ENCODE measurements around the gene PIGA.

PIGA gene

DNA sequence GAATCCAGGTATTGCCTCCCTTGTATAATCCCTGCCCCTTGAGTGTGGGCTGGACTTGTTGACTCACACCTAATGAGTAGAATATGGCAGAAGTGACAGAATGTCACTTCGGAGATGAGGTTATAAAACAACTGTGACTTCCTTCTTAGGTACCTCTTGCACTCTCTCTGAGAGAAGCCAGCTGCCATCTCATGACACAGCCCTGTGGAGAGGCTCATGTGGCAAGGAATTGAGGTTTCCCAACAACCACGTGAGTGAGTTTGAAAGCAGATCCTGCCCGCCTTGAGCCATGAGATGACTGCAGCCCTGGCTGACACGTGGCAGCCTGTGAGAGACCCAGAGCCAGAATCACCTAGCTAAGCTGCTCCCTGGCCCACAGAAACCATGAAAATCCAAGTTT is 33.4 kb downstream of the PIGA start:
- no peaks in the 10 kb centered on the region for H3K9me3 Mint-ChIP-seq
- H3K27ac Mint-ChIP-seq: peak overlapping the region in 2 of 3 experiments; percentile 4 to 12

GRCh38 chrX:15299941-15300851 is 35.1 kb downstream of the PIGA start:
- no peak overlapping the region for H3K4me3 Mint-ChIP-seq
- peaks cover 13% of the 10 kb centered on the region for H3K4me1 Mint-ChIP-seq
- H3K27me3 Mint-ChIP-seq (ENCODE audit: low read depth): peaks cover 12% of the 10 kb centered on the region
- H3K36me3 Mint-ChIP-seq (ENCODE audit: low read depth): no peaks in the 10 kb centered on the region
- TF ChIP-seq, protein P1, sequence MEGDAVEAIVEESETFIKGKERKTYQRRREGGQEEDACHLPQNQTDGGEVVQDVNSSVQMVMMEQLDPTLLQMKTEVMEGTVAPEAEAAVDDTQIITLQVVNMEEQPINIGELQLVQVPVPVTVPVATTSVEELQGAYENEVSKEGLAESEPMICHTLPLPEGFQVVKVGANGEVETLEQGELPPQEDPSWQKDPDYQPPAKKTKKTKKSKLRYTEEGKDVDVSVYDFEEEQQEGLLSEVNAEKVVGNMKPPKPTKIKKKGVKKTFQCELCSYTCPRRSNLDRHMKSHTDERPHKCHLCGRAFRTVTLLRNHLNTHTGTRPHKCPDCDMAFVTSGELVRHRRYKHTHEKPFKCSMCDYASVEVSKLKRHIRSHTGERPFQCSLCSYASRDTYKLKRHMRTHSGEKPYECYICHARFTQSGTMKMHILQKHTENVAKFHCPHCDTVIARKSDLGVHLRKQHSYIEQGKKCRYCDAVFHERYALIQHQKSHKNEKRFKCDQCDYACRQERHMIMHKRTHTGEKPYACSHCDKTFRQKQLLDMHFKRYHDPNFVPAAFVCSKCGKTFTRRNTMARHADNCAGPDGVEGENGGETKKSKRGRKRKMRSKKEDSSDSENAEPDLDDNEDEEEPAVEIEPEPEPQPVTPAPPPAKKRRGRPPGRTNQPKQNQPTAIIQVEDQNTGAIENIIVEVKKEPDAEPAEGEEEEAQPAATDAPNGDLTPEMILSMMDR (IDR thresholded peaks at IDR 0.05; ENCODE audit: unreplicated experiment in 3 of 3): peak; percentile 39 to 54 (median 47)
- peak overlapping the region; percentile 21 to 82 (median 30) for H3K27ac Mint-ChIP-seq
- no peaks in the 10 kb centered on the region for H3K9me3 Mint-ChIP-seq

More for the DNA sequence above, 33.4 kb downstream of the PIGA start:
- H3K4me3 Mint-ChIP-seq: no peak overlapping the region
- peaks cover 12% of the 10 kb centered on the region for H3K27me3 Mint-ChIP-seq (ENCODE audit: low read depth)
- TF ChIP-seq, protein P1 (IDR thresholded peaks at IDR 0.05; ENCODE audit: unreplicated experiment in 3 of 3): no peak
- H3K4me1 Mint-ChIP-seq: peaks cover 13% of the 10 kb centered on the region
- H3K36me3 Mint-ChIP-seq (ENCODE audit: low read depth): no peaks in the 10 kb centered on the region

GRCh38 chrX:15298780-15299179 is 36.5 kb downstream of the PIGA start:
- Mint-ChIP-seq H3K9me3 (no peaks in the 10 kb centered on the region), H3K27ac (peak overlapping the region in 2 of 3 experiments; percentile 30 to 82), H3K27me3 (ENCODE audit: low read depth) (peaks cover 12% of the 10 kb centered on the region), H3K36me3 (ENCODE audit: low read depth) (no peaks in the 10 kb centered on the region), H3K4me3 (no peak overlapping the region), H3K4me1 (peaks cover 13% of the 10 kb centered on the region)
- TF ChIP-seq, protein P1 (IDR thresholded peaks at IDR 0.05; ENCODE audit: unreplicated experiment in 3 of 3): no peak

- H3K9me3 Mint-ChIP-seq: no peaks in the 10 kb centered on the region
- H3K27ac Mint-ChIP-seq: peak overlapping the region in 2 of 3 experiments; percentile 30 to 64
- peaks cover 12% of the 10 kb centered on the region for H3K27me3 Mint-ChIP-seq (ENCODE audit: low read depth)
- H3K4me3 Mint-ChIP-seq: no peak overlapping the region
- TF ChIP-seq, protein P1 (IDR thresholded peaks at IDR 0.05; ENCODE audit: unreplicated experiment in 3 of 3): no peak
- H3K4me1 Mint-ChIP-seq: peaks cover 13% of the 10 kb centered on the region
- H3K36me3 Mint-ChIP-seq (ENCODE audit: low read depth): no peaks in the 10 kb centered on the region
Observed at GRCh38 chrX:15298201-15298600, 37.1 kb downstream of the PIGA start.

DNA sequence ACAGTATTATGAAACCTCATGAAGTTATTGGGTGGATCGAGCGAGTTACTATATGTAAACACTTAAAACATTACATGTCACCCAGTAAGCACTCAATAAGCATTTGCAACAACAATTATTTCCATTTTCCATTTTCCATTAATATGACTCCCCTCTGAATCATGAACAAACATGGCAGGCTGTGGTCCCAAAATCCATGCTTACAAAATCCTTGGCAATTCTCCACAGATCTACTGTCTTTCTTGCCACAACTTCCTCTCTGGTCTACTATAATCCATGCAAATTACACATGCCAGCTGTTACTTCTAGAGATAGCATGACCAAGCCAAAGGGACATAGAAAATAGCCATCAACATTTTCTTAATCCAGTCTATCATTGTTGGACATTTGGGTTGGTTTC is 41.9 kb downstream of the PIGA start:
- TF ChIP-seq, protein P1 (IDR thresholded peaks at IDR 0.05; ENCODE audit: unreplicated experiment in 3 of 3): no peak
- Mint-ChIP-seq H3K36me3 (ENCODE audit: low read depth) (no peaks in the 10 kb centered on the region), H3K4me1 (no peaks in the 10 kb centered on the region), H3K4me3 (no peak overlapping the region), H3K9me3 (no peaks in the 10 kb centered on the region), H3K27me3 (ENCODE audit: low read depth) (no peaks in the 10 kb centered on the region), H3K27ac (no peak overlapping the region)
